IPS-NIHi7 (cell line): ENCODE results near the gene CHD1.
A peak's percentile ranks its signal among the peaks of the same experiment; 100 is the strongest.
"Not testable (repeated sequence)": the region's sequence is repeated elsewhere in the genome, so short reads cannot be mapped to it uniquely, and the experiment has no call there.

ENCODE experiments used
- DNase-seq: peaks from one replicate; pipeline ENCODE4 v3.0.0; 2012; ENCODE audit warnings: mixed read lengths; ENCODE audit errors: extremely low spot score

Gene CHD1

DNA sequence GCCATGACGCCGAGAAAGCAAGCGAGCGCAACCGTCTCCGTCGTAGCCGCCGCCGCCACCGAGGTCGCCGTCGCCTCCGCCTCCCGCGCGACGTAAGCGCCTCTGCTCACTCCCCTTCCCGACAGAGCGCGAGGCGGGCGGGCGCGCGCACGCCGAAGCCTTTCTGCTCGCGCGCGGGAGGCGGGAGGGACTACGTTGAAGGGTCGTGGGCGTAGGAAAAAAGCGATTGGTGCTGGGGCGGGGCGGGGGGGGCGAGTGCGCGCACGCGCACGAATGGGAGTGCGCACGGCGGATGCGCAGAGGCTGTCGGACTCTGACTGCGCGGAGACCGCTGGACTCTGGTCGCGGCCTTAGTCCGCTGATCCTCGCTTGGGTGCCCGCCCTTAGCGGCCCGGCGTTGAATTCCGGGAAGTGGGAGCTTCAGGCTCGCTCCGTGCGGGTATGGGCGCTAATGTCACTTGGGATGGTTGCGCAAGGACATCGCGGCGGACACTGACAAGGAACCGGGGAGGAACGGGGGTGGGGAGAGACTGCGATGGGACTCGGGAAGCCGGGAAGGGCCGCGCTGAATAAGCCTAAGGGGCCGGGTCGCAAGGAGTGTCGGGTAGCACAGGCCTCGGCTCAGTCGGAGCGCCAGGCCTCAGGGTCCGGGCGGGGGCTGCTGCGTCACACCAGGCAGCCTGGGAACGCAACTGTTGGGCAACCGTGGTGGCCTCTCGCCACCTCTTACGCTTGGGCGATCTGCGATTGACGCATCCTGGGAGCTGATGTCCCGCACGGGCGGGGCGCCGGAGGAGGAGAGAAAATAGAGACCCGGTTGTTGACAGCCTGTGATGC, at the start of gene CHD1:
Gene CHD1 (minus strand): TSS at position 135 of the 837 bp plus-strand sequence. CDS start 2,621 bp downstream, outside the sequence.
- peak; percentile 88 for DNase-seq

DNA sequence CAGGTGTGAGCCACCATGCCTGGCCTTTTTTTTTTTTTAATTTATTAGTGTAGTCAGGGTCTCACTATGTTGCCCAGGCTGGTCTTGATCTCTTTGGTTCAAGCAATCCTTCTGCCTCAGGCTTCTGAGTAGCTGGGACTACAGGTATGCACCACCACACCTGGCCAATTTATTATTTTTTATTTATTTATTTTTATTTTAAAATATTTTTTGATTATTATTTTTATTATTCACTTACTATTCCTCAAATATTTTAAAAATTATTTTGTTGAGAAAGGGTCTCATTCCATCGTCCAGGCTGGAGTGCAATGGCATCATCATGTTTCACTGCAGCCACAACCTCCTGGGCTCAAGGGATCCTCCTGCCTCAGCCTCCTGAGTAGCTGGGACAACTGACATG, 49.7 kb upstream of the CHD1 start:
- DNase-seq, result no peak

- DNase-seq, result no peak
Observed at GRCh38 chr5:98977723-98978122, 48.9 kb upstream of the CHD1 start.

DNA sequence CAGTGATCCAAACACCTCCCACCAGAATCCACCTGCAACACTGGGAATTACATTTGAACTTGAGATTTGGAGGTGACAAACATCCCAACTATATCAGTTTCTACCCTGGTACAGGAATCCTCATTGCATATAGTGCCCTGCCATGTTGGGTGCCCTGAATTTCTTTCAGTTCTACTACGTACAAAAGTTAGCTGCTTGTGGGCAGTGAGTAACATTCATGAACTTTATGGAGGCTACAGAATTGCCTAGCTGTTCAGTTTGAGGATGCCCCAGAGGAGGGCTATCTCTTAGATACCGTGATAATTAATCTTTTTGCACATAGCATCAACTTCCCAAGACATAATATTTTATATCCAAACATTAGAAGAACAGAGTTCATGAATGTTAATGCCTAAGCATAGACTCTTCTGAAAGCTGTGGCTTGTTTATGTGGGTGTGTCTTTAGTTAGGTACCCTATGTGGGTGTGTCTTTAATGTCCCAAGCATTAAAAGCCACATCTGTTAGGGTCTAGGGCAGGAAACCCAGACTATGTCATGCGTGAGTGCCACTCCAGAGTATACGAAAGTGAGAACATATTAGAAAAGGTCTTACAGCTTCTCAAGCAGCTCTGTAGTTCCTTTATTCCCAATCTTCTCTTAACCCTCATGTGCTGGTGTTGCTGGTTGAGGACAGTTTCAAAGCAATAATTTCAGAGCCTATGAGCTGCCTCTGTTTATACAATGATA, 47.0 kb upstream of the CHD1 start:
- no peak for DNase-seq

- DNase-seq, result no peak
Observed at GRCh38 chr5:98975223-98975622, 46.4 kb upstream of the CHD1 start.

- DNase-seq, result no peak
Observed at GRCh38 chr5:98969400-98969799, 40.6 kb upstream of the CHD1 start.

GRCh38 chr5:98968056-98968564, 39.3 kb upstream of the CHD1 start:
- DNase-seq, result no peak

DNA sequence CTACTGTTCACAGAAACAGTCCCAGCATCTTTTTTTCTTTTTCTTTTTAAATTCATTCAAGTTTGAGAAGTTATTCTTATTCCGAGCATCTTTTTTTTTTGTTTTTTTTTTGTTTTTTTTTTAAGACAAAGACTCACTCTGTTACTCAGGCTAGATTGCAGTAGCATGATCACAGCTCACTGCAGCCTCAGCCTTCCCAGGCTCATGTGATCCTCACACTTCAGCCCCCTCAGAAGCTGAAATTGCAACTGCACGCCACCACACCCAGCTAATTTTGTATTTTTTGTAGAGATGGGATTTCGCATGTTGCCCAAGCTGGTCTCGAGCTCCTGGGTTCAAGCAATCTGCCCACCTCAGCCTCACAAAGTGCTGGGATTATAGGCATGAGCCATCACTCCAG, 36.4 kb upstream of the CHD1 start:
- no peak for DNase-seq

DNA sequence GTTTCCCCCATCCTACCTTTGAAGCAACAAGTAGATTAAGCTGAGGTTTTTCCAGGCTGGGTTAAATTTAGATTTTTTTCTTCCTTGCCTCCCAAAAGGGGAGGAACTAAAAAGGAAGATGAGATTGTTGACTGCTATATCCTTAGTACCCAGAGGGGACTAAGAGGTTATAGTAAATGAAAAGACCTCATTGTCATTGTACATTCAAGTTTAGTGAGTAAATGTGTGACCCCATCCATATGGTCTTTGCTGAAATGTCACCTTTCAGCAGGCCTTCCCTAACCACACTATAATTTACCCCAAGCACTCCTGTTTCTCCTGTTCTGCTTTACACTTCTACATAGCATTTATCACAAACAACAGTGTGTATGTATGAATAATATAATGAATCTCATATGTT, 35.8 kb upstream of the CHD1 start:
- DNase-seq, result no peak

GRCh38 chr5:98963019-98963418, 34.2 kb upstream of the CHD1 start:
- DNase-seq, result peak; percentile 28

- no peak for DNase-seq
Observed at GRCh38 chr5:98962587-98962986, 33.8 kb upstream of the CHD1 start.

DNA sequence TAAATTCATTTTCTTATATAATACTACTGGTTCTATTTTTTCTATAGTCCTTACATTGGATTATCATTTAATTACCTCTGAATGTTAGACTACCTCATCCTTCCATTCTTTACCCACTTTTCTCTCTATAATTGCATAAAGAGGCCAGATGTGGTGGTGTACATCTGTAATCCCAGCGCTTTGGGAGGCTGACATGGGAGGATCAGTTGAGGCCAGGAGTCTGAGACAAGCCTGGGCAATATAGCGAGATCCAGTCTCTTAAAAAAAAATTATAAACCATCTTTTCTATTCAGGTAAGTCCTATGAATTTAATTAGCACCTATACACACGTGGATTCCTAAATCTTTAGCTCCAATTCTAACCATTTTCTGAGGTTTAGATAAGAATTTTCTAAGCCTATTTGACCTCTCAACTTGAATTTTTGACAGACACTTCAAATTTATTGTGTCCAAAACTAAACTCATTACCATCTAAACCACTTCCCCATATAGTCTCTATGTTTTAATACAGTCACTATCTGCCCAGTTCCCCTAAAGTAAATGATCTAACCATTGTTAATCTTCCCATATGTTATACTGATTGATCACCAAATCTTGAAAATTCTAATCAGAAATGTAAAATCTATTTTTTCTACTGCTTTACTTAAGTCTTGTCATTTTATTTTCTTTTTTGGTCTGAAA, 33.0 kb upstream of the CHD1 start:
- DNase-seq, result no peak

DNA sequence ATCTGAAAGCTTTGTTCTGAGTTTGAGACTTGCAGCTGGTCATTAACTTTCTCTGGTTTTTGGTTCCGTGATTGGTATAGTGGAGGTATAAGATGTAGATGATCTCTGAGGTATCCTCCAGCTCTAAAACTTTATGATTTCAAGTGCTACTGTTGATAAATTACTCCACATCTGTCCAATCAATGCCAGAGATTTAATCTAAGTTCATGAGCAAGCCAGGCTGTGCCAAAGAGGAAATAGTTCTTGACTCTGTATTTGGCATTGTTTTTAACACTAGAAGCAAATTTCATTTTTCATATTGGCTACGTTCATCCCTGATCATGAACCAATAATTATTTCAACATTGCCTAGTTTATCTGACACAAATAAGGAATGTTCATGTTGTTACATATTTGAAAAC, 28.5 kb upstream of the CHD1 start:
- DNase-seq, result no peak

- not testable (repeated sequence) for DNase-seq
Observed at GRCh38 chr5:98955888-98956287, 27.1 kb upstream of the CHD1 start.

- DNase-seq, result not testable (repeated sequence)
Observed at GRCh38 chr5:98955471-98955870, 26.7 kb upstream of the CHD1 start.

- DNase-seq, result no peak
Observed at GRCh38 chr5:98954392-98955028, 25.7 kb upstream of the CHD1 start.

DNA sequence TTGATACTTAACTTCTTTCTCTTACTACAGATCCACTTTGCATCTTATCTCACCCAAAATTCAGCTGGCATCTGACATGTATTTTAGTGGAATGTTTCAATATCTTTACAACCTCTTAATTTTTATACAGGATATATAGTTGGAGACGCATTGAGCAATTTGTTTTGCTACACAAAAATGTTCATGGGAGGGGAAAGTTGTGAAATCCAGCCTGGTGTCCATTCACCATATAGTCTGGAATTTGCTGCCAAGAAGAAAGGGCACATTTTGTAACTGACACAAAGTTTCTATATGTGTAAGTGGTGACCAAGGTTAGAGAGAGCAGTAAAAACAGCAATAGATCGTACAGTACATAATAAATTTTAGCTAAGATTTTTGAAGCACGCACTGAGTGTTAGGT, 14.0 kb upstream of the CHD1 start:
- no peak for DNase-seq

GRCh38 chr5:98941131-98941883, 12.5 kb upstream of the CHD1 start:
- no peak for DNase-seq

DNA sequence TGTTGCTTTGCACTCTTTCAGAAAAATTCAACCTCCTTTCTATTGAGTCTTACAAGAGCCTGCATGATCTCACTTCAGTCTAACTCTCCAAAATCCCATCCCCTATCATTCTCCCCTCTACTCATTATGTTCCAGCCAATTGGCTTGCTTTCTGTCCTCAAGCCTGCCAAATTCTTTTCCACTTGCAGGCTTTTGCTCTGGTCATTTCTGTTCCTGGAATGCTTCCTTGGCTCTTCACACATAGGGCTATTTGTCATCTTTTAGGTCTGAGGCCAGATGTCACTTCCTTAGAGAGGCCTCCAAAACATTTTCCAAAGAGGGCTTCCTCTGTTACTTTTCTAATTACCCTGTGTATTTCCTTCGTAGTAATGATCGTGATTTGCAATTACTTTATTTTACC, 11.8 kb upstream of the CHD1 start:
- DNase-seq, result peak; percentile 18

DNA sequence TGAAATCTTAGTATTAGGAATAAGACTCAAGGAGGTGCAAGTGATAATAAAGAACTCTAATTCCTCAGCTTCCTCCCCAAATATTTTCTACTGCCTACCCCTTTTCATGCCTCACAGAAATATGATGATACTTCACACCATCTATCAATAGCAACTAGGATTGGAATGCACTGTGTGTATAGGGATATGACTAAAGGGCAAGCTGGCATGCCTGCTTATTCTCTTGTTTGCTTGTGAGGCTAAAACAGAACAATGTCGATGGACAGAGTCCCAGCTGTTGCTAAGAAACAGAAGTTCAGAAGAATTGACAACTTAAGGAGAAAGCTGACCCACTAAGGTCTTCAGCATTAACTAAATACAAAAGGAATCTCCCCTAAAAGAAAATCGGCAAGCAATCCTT, 9.7 kb upstream of the CHD1 start:
- DNase-seq, result no peak
